Measurements from ENCODE around the gene ARPP19.
"Not testable (repeated sequence)": the region's sequence is repeated elsewhere in the genome, so short reads cannot be mapped to it uniquely, and the experiment has no call there.

The ARPP19 gene

GRCh38 chr15:52520421-52520820, 48.4 kb downstream of the ARPP19 start:
- FAIRE-seq (no peak), DNase-seq (ENCODE audit: insufficient read length, low spot score) (no peak)
- no peak for TF ChIP-seq POU2F2 (IDR thresholded peaks at IDR 0.05; ENCODE audit: low read depth, low read length)
- no peak for TF ChIP-seq POLR2A (IDR thresholded peaks at IDR 0.05; ENCODE audit: low read depth, low read length)
- TF ChIP-seq TAF1 (IDR thresholded peaks at IDR 0.05; ENCODE audit: low read depth, low read length): no peak
- no peak for TF ChIP-seq POLR2AphosphoS5 (IDR thresholded peaks at IDR 0.05; ENCODE audit: low read depth, low read length)
- no peak for TF ChIP-seq PAX5 (IDR thresholded peaks at IDR 0.05; ENCODE audit: insufficient read depth, low read length, severe bottlenecking)
- TF ChIP-seq SPI1 (IDR thresholded peaks at IDR 0.05; ENCODE audit: low read depth, low read length): no peak

GRCh38 chr15:52518487-52519371, 50.1 kb downstream of the ARPP19 start:
- no peak for FAIRE-seq
- no peak for DNase-seq (ENCODE audit: insufficient read length, low spot score)
- no peak for TF ChIP-seq POU2F2 (IDR thresholded peaks at IDR 0.05; ENCODE audit: low read depth, low read length)
- TF ChIP-seq SPI1 (IDR thresholded peaks at IDR 0.05; ENCODE audit: low read depth, low read length): no peak
- no peak for TF ChIP-seq TAF1 (IDR thresholded peaks at IDR 0.05; ENCODE audit: low read depth, low read length)
- TF ChIP-seq POLR2AphosphoS5 (IDR thresholded peaks at IDR 0.05; ENCODE audit: low read depth, low read length): no peak
- TF ChIP-seq POLR2A (IDR thresholded peaks at IDR 0.05; ENCODE audit: low read depth, low read length): no peak
- TF ChIP-seq PAX5 (IDR thresholded peaks at IDR 0.05; ENCODE audit: insufficient read depth, low read length, severe bottlenecking): no peak

GRCh38 chr15:52517014-52517413, 51.8 kb downstream of the ARPP19 start:
- TF ChIP-seq POU2F2 (IDR thresholded peaks at IDR 0.05; ENCODE audit: low read depth, low read length) (no peak), POLR2A (IDR thresholded peaks at IDR 0.05; ENCODE audit: low read depth, low read length) (no peak), SPI1 (IDR thresholded peaks at IDR 0.05; ENCODE audit: low read depth, low read length) (no peak), TAF1 (IDR thresholded peaks at IDR 0.05; ENCODE audit: low read depth, low read length) (no peak), POLR2AphosphoS5 (IDR thresholded peaks at IDR 0.05; ENCODE audit: low read depth, low read length) (no peak), PAX5 (IDR thresholded peaks at IDR 0.05; ENCODE audit: insufficient read depth, low read length, severe bottlenecking) (no peak)
- no peak for FAIRE-seq
- no peak for DNase-seq (ENCODE audit: insufficient read length, low spot score)

GRCh38 chr15:52515343-52515742, 53.5 kb downstream of the ARPP19 start:
- DNase-seq (ENCODE audit: insufficient read length, low spot score): no peak
- TF ChIP-seq POLR2A (IDR thresholded peaks at IDR 0.05; ENCODE audit: low read depth, low read length) (no peak), PAX5 (IDR thresholded peaks at IDR 0.05; ENCODE audit: insufficient read depth, low read length, severe bottlenecking) (no peak), SPI1 (IDR thresholded peaks at IDR 0.05; ENCODE audit: low read depth, low read length) (no peak), POLR2AphosphoS5 (IDR thresholded peaks at IDR 0.05; ENCODE audit: low read depth, low read length) (no peak), TAF1 (IDR thresholded peaks at IDR 0.05; ENCODE audit: low read depth, low read length) (no peak), POU2F2 (IDR thresholded peaks at IDR 0.05; ENCODE audit: low read depth, low read length) (no peak)
- no peak for FAIRE-seq

- no peak for DNase-seq (ENCODE audit: insufficient read length, low spot score)
- TF ChIP-seq POU2F2 (IDR thresholded peaks at IDR 0.05; ENCODE audit: low read depth, low read length): no peak
- no peak for TF ChIP-seq POLR2A (IDR thresholded peaks at IDR 0.05; ENCODE audit: low read depth, low read length)
- no peak for TF ChIP-seq PAX5 (IDR thresholded peaks at IDR 0.05; ENCODE audit: insufficient read depth, low read length, severe bottlenecking)
- no peak for TF ChIP-seq POLR2AphosphoS5 (IDR thresholded peaks at IDR 0.05; ENCODE audit: low read depth, low read length)
- no peak for TF ChIP-seq SPI1 (IDR thresholded peaks at IDR 0.05; ENCODE audit: low read depth, low read length)
- TF ChIP-seq TAF1 (IDR thresholded peaks at IDR 0.05; ENCODE audit: low read depth, low read length): no peak
- FAIRE-seq: no peak
Observed at GRCh38 chr15:52514482-52514881, 54.3 kb downstream of the ARPP19 start.

GRCh38 chr15:52512869-52513268, 56.0 kb downstream of the ARPP19 start:
- not testable (repeated sequence) for DNase-seq (ENCODE audit: insufficient read length, low spot score); FAIRE-seq

GRCh38 chr15:52511084-52511483, 57.7 kb downstream of the ARPP19 start:
- DNase-seq (ENCODE audit: insufficient read length, low spot score) (no peak), FAIRE-seq (no peak)
- no peak for TF ChIP-seq POU2F2 (IDR thresholded peaks at IDR 0.05; ENCODE audit: low read depth, low read length)
- no peak for TF ChIP-seq PAX5 (IDR thresholded peaks at IDR 0.05; ENCODE audit: insufficient read depth, low read length, severe bottlenecking)
- TF ChIP-seq POLR2AphosphoS5 (IDR thresholded peaks at IDR 0.05; ENCODE audit: low read depth, low read length): no peak
- no peak for TF ChIP-seq SPI1 (IDR thresholded peaks at IDR 0.05; ENCODE audit: low read depth, low read length)
- no peak for TF ChIP-seq POLR2A (IDR thresholded peaks at IDR 0.05; ENCODE audit: low read depth, low read length)
- TF ChIP-seq TAF1 (IDR thresholded peaks at IDR 0.05; ENCODE audit: low read depth, low read length): no peak

GRCh38 chr15:52509500-52510245, 59.2 kb downstream of the ARPP19 start:
- TF ChIP-seq POLR2A (IDR thresholded peaks at IDR 0.05; ENCODE audit: low read depth, low read length) (no peak), TAF1 (IDR thresholded peaks at IDR 0.05; ENCODE audit: low read depth, low read length) (no peak), PAX5 (IDR thresholded peaks at IDR 0.05; ENCODE audit: insufficient read depth, low read length, severe bottlenecking) (no peak), POU2F2 (IDR thresholded peaks at IDR 0.05; ENCODE audit: low read depth, low read length) (no peak), POLR2AphosphoS5 (IDR thresholded peaks at IDR 0.05; ENCODE audit: low read depth, low read length) (no peak), SPI1 (IDR thresholded peaks at IDR 0.05; ENCODE audit: low read depth, low read length) (no peak)
- FAIRE-seq: no peak
- DNase-seq (ENCODE audit: insufficient read length, low spot score): no peak

- DNase-seq (ENCODE audit: insufficient read length, low spot score) (no peak), FAIRE-seq (no peak)
- TF ChIP-seq PAX5 (IDR thresholded peaks at IDR 0.05; ENCODE audit: insufficient read depth, low read length, severe bottlenecking): no peak
- no peak for TF ChIP-seq POLR2AphosphoS5 (IDR thresholded peaks at IDR 0.05; ENCODE audit: low read depth, low read length)
- no peak for TF ChIP-seq POU2F2 (IDR thresholded peaks at IDR 0.05; ENCODE audit: low read depth, low read length)
- TF ChIP-seq SPI1 (IDR thresholded peaks at IDR 0.05; ENCODE audit: low read depth, low read length): no peak
Observed at GRCh38 chr15:52506549-52506948, 62.3 kb downstream of the ARPP19 start.
